Liver (tissue), 9 donors: ENCODE data around the gene PAX8. TPM values are rescaled to one million over a fixed set of nuclear protein-coding genes. Genes with fewer than 3 reads are reported as not detected.

Experiments used
- DNase-seq: peaks from one replicate; pipeline ENCODE4 v3.0.0-alpha.2; 2017; ENCODE audit warnings: low spot score
- H3K27ac ChIP-seq, 2 donors: one replicate each; pipeline ENCODE4 v1.7.0; 2013; ENCODE audit warnings: inconsistent platforms in 2 of 2, low read length in 2 of 2, control low read depth in 1 of 2, low read depth in 1 of 2, mild to moderate bottlenecking in 1 of 2
- H3K27me3 ChIP-seq, 4 donors: one replicate each; pipeline versions ENCODE4 v1.6.1 to v1.7.0; 2013; ENCODE audit warnings: low read length in 3 of 4, inconsistent platforms in 1 of 4, mild to moderate bottlenecking in 1 of 4, moderate library complexity in 1 of 4; ENCODE audit not compliant: control insufficient read depth in 4 of 4, insufficient read depth in 4 of 4
- H3K36me3 ChIP-seq, 4 donors: one replicate each; pipeline versions ENCODE4 v1.6.1 to v1.7.0; 2013; ENCODE audit warnings: low read length in 3 of 4, mild to moderate bottlenecking in 3 of 4, low read depth in 1 of 4, moderate library complexity in 1 of 4; ENCODE audit not compliant: control insufficient read depth in 4 of 4, insufficient read depth in 3 of 4
- H3K4me1 ChIP-seq, 4 donors: one replicate each; pipeline versions ENCODE4 v1.6.1 to v1.7.0; 2013; ENCODE audit warnings: low read length in 3 of 4, mild to moderate bottlenecking in 3 of 4, moderate library complexity in 1 of 4; ENCODE audit not compliant: control insufficient read depth in 4 of 4, insufficient read depth in 4 of 4
- H3K4me3 ChIP-seq, 3 donors: one replicate each; pipeline versions ENCODE4 v1.6.1 to v1.7.0; 2013; ENCODE audit warnings: low read length in 3 of 3, control low read depth in 1 of 3, low read depth in 1 of 3, mild to moderate bottlenecking in 1 of 3
- H3K9ac ChIP-seq, 2 donors: one replicate each; pipeline ENCODE4 v1.7.0; 2013; ENCODE audit warnings: low read length in 2 of 2, mild to moderate bottlenecking in 2 of 2, moderate library complexity in 2 of 2, control low read depth in 1 of 2, low read depth in 1 of 2
- H3K9me3 ChIP-seq, 4 donors: one replicate each; pipeline versions ENCODE4 v1.6.1 to v1.7.0; 2013; ENCODE audit warnings: low read length in 3 of 4; ENCODE audit not compliant: control insufficient read depth in 4 of 4
- ATF3 ChIP-seq: IDR thresholded peaks from 2 replicates; pipeline ENCODE4 v1.6.1; 2016; ENCODE audit warnings: antibody characterized with exemption
- CTCF ChIP-seq: fragments of 150-350 bp; IDR thresholded peaks from 2 replicates; pipeline ENCODE4 v1.5.1; 2017; ENCODE audit warnings: improper control_type of control experiment, low read depth, low read length; ENCODE audit not compliant: missing input control
- EGR1 ChIP-seq, 2 donors: IDR thresholded peaks; 2 replicates each; pipeline ENCODE4 v1.6.1; 2016 to 2018; ENCODE audit warnings: antibody characterized with exemption in 2 of 2, low read depth in 2 of 2
- FOXA1 ChIP-seq: IDR thresholded peaks from 2 replicates; pipeline ENCODE4 v1.6.1; 2016; ENCODE audit warnings: antibody characterized with exemption
- FOXA2 ChIP-seq: IDR thresholded peaks from 2 replicates; pipeline ENCODE4 v1.6.1; 2016; ENCODE audit warnings: antibody characterized with exemption
- GABPA ChIP-seq, 2 donors: IDR thresholded peaks in 1 of 2; conservative IDR thresholded peaks in 1 of 2; 2 replicates each; pipeline ENCODE4 v1.6.1; 2016; ENCODE audit warnings: antibody characterized with exemption in 2 of 2, mild to moderate bottlenecking in 1 of 2, moderate library complexity in 1 of 2
- HNF4A ChIP-seq, 2 donors: conservative IDR thresholded peaks; 2 replicates each; pipeline ENCODE4 v1.6.1; 2016; ENCODE audit warnings: antibody characterized with exemption in 2 of 2, mild to moderate bottlenecking in 2 of 2
- HNF4G ChIP-seq: IDR thresholded peaks from 2 replicates; pipeline ENCODE4 v1.6.1; 2016; ENCODE audit warnings: antibody characterized with exemption
- JUND ChIP-seq, 2 donors: IDR thresholded peaks; 2 replicates each; pipeline ENCODE4 v1.6.1; 2016; ENCODE audit warnings: antibody characterized with exemption in 2 of 2
- MAX ChIP-seq: IDR thresholded peaks from 2 replicates; pipeline ENCODE4 v1.6.1; 2016; ENCODE audit warnings: antibody characterized with exemption
- NR2F2 ChIP-seq: IDR thresholded peaks from 2 replicates; pipeline ENCODE4 v1.6.1; 2016; ENCODE audit warnings: antibody characterized with exemption
- RAD21 ChIP-seq, 2 donors: IDR thresholded peaks; 2 replicates each; pipeline ENCODE4 v1.6.1; 2016; ENCODE audit warnings: antibody characterized with exemption in 2 of 2, mild to moderate bottlenecking in 2 of 2
- REST ChIP-seq: IDR thresholded peaks from 2 replicates; pipeline ENCODE4 v1.6.1; 2016; ENCODE audit warnings: antibody characterized with exemption, mild to moderate bottlenecking
- RXRA ChIP-seq, 2 donors: IDR thresholded peaks; 2 replicates each; pipeline ENCODE4 v1.6.1; 2017 to 2018; ENCODE audit warnings: antibody characterized with exemption in 2 of 2, mild to moderate bottlenecking in 1 of 2
- SP1 ChIP-seq: IDR thresholded peaks from 2 replicates; pipeline ENCODE4 v1.6.1; 2018; ENCODE audit warnings: antibody characterized with exemption, mild to moderate bottlenecking
- TAF1 ChIP-seq: conservative IDR thresholded peaks from 2 replicates; pipeline ENCODE4 v1.6.1; 2016; ENCODE audit warnings: antibody characterized with exemption, mild to moderate bottlenecking
- YY1 ChIP-seq: IDR thresholded peaks from 2 replicates; pipeline ENCODE4 v1.6.1; 2016; ENCODE audit warnings: antibody characterized with exemption, mild to moderate bottlenecking
- ZBTB33 ChIP-seq: IDR thresholded peaks from 2 replicates; pipeline ENCODE4 v1.6.1; 2016; ENCODE audit warnings: antibody characterized with exemption
- WGBS: extraction: QIAGEN DNeasy Blood & Tissue Kit; methylation state at CpG from one replicate; pipeline ENCODE4 v1.1.7; 2013; 5-methylcytosine and 5-hydroxymethylcytosine counted together
- polyA plus RNA-seq, 2 donors: library from polyadenylated mRNA; stranded (reverse) in 1 of 2; unstranded in 1 of 2; fragments of 200-250 nt in 1 of 2; fragments of >200 nt in 1 of 2; fragmentation: Nextera tagmentation in 1 of 2; extraction: Ambion mirVana in 1 of 2; gene quantifications; one replicate each; pipeline versions ENCODE4 v1.2.1 to v1.2.3, GENCODE V29; 2013 to 2015
- total RNA-seq, 2 donors: library from RNA; depleted of rRNA; stranded (reverse); fragments of >200 nt; gene quantifications; one replicate each; pipeline ENCODE4 v1.2.3, GENCODE V29; 2014
- donor health status: healthy.
- donor health status: healthy.
- donor health status: healthy.
- donor health status: healthy.
- donor health status: healthy.

The PAX8 gene
- total and polyA plus RNA-seq, 4 donors: 0.09 to 0.85 (median 0.33) TPM

- no peak overlapping the region for H3K4me3 ChIP-seq
- H3K27me3 ChIP-seq: no peaks in the 10 kb centered on the region
- no peaks in the 10 kb centered on the region for H3K9me3 ChIP-seq
- H3K9ac ChIP-seq: no peak overlapping the region
- no peaks in the 10 kb centered on the region for H3K36me3 ChIP-seq
- no peak overlapping the region for H3K27ac ChIP-seq
- DNase-seq: no peak
- 84% methylated on average over 15 of the region's 15 CpGs for WGBS
- TF ChIP-seq FOXA2 (no peak), CTCF (no peak), MAX (no peak), SP1 (no peak), RAD21 (IDR thresholded peaks at IDR 0.05) (no peak), FOXA1 (no peak), RXRA (IDR thresholded peaks at IDR 0.05) (no peak), JUND (IDR thresholded peaks at IDR 0.05) (no peak), ATF3 (no peak), TAF1 (no peak)
- peaks cover 0 to 5% (median 0%) of the 10 kb centered on the region in 4 donors for H3K4me1 ChIP-seq
Measured at GRCh38 chr2:113209646-113210171, 69.0 kb downstream of the PAX8 start.

- peaks cover 0 to 5% (median 1%) of the 10 kb centered on the region in 4 donors for H3K4me1 ChIP-seq
- 78% methylated on average over 8 of the region's 8 CpGs for WGBS
- no peak for DNase-seq
- no peak overlapping the region for H3K4me3 ChIP-seq
- no peaks in the 10 kb centered on the region for H3K36me3 ChIP-seq
- TF ChIP-seq NR2F2 (no peak), FOXA2 (no peak), HNF4G (no peak)
- H3K27me3 ChIP-seq: no peaks in the 10 kb centered on the region
- H3K27ac ChIP-seq: no peak overlapping the region
- H3K9me3 ChIP-seq: no peaks in the 10 kb centered on the region
- no peak overlapping the region for H3K9ac ChIP-seq
Measured at GRCh38 chr2:113209011-113209645, 69.6 kb downstream of the PAX8 start.

- DNase-seq: no peak
- H3K9ac ChIP-seq: no peak overlapping the region
- no peak overlapping the region for H3K27ac ChIP-seq
- H3K4me1 ChIP-seq: peaks cover 0 to 5% (median 2%) of the 10 kb centered on the region in 4 donors
- no peaks in the 10 kb centered on the region for H3K9me3 ChIP-seq
- WGBS: 92% methylated on average over 5 of the region's 5 CpGs
- H3K36me3 ChIP-seq: no peaks in the 10 kb centered on the region
- no peak overlapping the region for H3K4me3 ChIP-seq
- no peaks in the 10 kb centered on the region for H3K27me3 ChIP-seq
- TF ChIP-seq NR2F2 (no peak), RXRA (IDR thresholded peaks at IDR 0.05) (no peak), TAF1 (no peak), HNF4A (conservative IDR thresholded peaks at IDR 0.05) (no peak), HNF4G (no peak), EGR1 (IDR thresholded peaks at IDR 0.05; ENCODE audit: low read depth in 2 of 2) (no peak), ZBTB33 (no peak), FOXA2 (no peak), MAX (no peak), ATF3 (no peak), YY1 (no peak), FOXA1 (no peak), REST (no peak), GABPA (IDR thresholded peaks at IDR 0.05 in 1 of 2, conservative IDR thresholded peaks at IDR 0.05 in 1 of 2) (no peak), RAD21 (IDR thresholded peaks at IDR 0.05) (no peak)
Measured at GRCh38 chr2:113208396-113208795, 70.3 kb downstream of the PAX8 start.
